ENCODE results near the gene A2ML1.

Gene A2ML1

DNA sequence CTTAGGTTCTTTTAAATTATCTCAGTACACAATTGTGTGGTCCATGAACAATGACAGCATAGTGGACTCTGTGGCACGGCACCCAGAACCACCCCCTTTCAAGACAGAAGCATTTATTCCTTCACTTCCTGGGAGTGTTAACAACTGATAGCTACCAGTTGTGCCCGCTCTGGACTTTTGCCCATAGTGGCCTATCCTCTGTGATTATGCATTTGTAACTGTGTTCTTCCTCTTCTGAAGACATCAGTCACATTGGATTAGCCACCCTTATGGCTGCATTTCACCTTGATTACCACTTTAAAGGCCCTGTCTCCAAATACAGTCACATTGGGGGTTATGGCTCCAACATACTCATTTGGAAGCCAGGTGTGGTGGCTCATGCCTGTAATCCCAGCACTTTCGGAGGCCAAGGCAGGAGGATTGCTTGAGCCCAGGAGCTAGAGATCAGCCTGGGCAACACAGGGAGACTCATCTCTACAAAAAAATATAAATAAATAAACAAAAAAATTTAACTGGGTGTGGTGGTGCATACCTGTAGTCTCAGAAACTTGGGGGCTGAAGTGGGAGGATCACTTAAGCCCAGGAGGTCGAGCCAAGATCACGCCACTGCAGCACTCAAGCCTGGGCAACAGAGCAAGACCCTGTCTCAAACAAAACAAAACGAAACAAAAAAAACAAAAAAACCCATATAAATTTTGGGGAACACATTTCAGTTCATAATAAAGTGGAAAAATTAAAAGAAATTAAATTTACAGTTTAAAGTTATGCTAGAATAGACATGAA is 64.3 kb downstream of the A2ML1 start:
- no CpG with 5 or more reads among the region's 6 CpGs for WGBS (ENCODE audit: extremely low coverage, insufficient coverage, insufficient read length)
- H3K79me1 ChIP-seq (ENCODE audit: low read length), result peaks cover 2% of the 10 kb centered on the region

DNA sequence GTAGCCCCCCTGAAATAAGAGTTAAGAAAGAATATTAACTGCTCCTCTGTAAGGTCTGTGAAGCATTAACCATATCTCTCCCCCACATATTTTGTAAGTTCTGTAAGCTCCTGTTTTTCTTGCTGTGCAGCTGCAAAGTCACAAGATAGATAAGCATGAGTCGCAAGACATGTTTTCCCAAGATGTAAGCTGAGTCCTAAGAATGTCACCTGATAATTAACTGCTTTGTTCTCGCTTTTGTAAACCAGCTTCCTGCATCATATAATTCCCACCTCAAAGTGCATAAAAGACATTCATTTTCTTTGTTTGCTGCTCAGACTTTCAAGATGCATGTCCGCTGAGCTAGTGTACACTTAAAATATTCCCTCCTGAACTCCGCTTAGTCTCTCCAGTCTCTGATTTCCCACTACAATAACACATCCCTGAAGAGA is 64.9 kb downstream of the A2ML1 start:
- Histone ChIP-seq H4K91ac (ENCODE audit: low read depth, low read length) (no peak overlapping the region), H3K23ac (ENCODE audit: low read length) (no peak overlapping the region), H3K14ac (ENCODE audit: low read length) (no peak overlapping the region), H3K27ac (ENCODE audit: low read depth, low read length) (no peak overlapping the region), H3K4me1 (ENCODE audit: control insufficient read depth in 1 of 2, insufficient read depth in 2 of 2, low read length in 2 of 2) (no peaks in the 10 kb centered on the region), H3K79me1 (ENCODE audit: low read length) (peaks cover 2% of the 10 kb centered on the region), H2AFZ (ENCODE audit: insufficient read depth, low read length, poor library complexity) (no peak overlapping the region), H4K12ac (ENCODE audit: low read depth, low read length) (no peak overlapping the region), H2BK120ac (ENCODE audit: insufficient read depth, low read length, poor library complexity) (no peak overlapping the region), H3K4ac (ENCODE audit: low read depth, low read length) (no peak overlapping the region), H3K9me3 (ENCODE audit: insufficient read depth, low read depth, low read length) (no peaks in the 10 kb centered on the region), H3K36me3 (ENCODE audit: control insufficient read depth in 1 of 2, insufficient read depth in 2 of 2, low read length in 2 of 2) (no peaks in the 10 kb centered on the region), H2AK5ac (ENCODE audit: low read length) (no peak overlapping the region), H2BK5ac (ENCODE audit: low read depth, low read length, poor library complexity) (no peak overlapping the region), H4K8ac (ENCODE audit: low read depth, low read length) (no peak overlapping the region), H3K4me2 (ENCODE audit: low read length) (no peak overlapping the region), H2BK12ac (ENCODE audit: low read length) (no peak overlapping the region), H3K4me3 (ENCODE audit: low read depth, low read length) (no peak overlapping the region), H3K9ac (ENCODE audit: low read length) (no peak overlapping the region), H3K79me2 (ENCODE audit: control insufficient read depth, insufficient read depth, low read length, poor library complexity) (no peaks in the 10 kb centered on the region), H3K18ac (ENCODE audit: low read length) (no peak overlapping the region), H3K27me3 (ENCODE audit: insufficient read depth, low read length) (no peaks in the 10 kb centered on the region)
- no CpG with 5 or more reads among the region's 4 CpGs for WGBS (ENCODE audit: extremely low coverage, insufficient coverage, insufficient read length)
- DNase-seq, result peak in 1 of 2 donors; percentile 33

More for the DNA sequence above, 64.3 kb downstream of the A2ML1 start:
- Histone ChIP-seq H3K4me3 (ENCODE audit: low read depth, low read length) (no peak overlapping the region), H3K4me1 (ENCODE audit: control insufficient read depth in 1 of 2, insufficient read depth in 2 of 2, low read length in 2 of 2) (no peaks in the 10 kb centered on the region), H3K79me2 (ENCODE audit: control insufficient read depth, insufficient read depth, low read length, poor library complexity) (no peaks in the 10 kb centered on the region), H4K91ac (ENCODE audit: low read depth, low read length) (peak overlapping the region; percentile 68), H3K18ac (ENCODE audit: low read length) (no peak overlapping the region), H2AFZ (ENCODE audit: insufficient read depth, low read length, poor library complexity) (no peak overlapping the region), H3K27me3 (ENCODE audit: insufficient read depth, low read length) (no peaks in the 10 kb centered on the region), H3K9me3 (ENCODE audit: insufficient read depth, low read depth, low read length) (no peaks in the 10 kb centered on the region), H3K4ac (ENCODE audit: low read depth, low read length) (no peak overlapping the region), H3K14ac (ENCODE audit: low read length) (no peak overlapping the region), H2BK5ac (ENCODE audit: low read depth, low read length, poor library complexity) (no peak overlapping the region), H3K4me2 (ENCODE audit: low read length) (no peak overlapping the region), H3K23ac (ENCODE audit: low read length) (no peak overlapping the region), H2AK5ac (ENCODE audit: low read length) (no peak overlapping the region), H3K36me3 (ENCODE audit: control insufficient read depth in 1 of 2, insufficient read depth in 2 of 2, low read length in 2 of 2) (no peaks in the 10 kb centered on the region), H4K8ac (ENCODE audit: low read depth, low read length) (no peak overlapping the region), H3K9ac (ENCODE audit: low read length) (no peak overlapping the region), H3K27ac (ENCODE audit: low read depth, low read length) (no peak overlapping the region), H2BK120ac (ENCODE audit: insufficient read depth, low read length, poor library complexity) (peak overlapping the region; percentile 43), H4K12ac (ENCODE audit: low read depth, low read length) (no peak overlapping the region), H2BK12ac (ENCODE audit: low read length) (peak overlapping the region; percentile 31)
- DNase-seq, result no peak

DNA sequence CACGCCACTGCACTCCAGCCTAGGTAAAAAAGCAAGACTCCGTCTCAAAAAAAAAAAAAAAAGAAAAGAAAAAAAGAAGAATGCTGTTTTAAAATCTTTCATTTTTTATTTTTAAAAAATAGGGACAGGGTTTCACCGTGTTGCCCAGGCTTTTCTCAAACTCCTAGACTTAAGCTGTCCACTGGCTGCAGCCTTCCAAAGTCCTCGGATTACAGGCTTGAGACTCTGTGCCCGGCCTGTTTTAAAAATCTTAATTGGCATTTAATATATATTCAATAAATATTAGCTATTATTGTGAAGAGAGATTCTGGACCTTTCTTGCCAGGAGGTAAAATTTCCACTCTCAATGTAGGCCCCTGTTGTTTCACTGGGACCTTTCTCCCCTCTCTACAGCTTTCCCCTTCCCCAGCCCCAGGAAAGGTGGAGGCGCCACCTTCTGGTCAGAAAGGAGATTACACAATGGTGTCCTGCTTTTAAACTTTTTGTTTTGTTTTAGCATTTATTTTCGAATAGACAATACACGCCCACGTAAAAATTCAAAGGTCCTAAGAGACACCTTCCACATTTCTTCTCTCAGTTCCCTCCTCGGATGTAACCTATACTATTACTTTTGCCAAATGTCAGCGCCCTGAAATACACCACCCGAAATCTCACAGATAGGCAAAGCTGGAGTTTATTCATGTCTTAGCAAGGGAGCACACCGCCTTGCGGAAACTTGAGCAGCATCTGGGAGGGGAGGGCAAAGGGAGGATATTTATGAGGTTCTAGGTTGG is 68.1 kb downstream of the A2ML1 start:
- H2BK120ac ChIP-seq (ENCODE audit: insufficient read depth, low read length, poor library complexity), result peak overlapping the region; percentile 75

DNA sequence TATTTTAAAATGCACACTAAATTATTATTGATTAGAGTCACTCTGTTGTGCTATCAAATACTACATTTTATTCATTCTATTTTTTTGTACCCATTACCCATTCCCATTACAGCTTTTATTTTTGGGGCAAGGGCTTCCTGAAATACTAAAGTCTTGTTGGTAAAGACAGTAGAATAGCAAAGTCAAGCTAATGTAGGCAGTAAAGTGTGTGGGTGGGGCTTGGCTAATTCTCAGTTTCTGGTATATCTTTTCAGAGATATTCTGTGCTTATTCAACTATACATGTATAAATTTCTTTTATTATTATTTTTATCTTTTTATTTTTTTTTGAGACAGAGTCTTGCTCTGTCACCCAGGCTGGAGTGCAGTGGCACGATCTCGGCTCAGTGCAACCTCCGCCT is 69.6 kb downstream of the A2ML1 start:
- Histone ChIP-seq H3K79me2 (ENCODE audit: control insufficient read depth, insufficient read depth, low read length, poor library complexity) (no peaks in the 10 kb centered on the region), H3K4ac (ENCODE audit: low read depth, low read length) (no peak overlapping the region), H3K27ac (ENCODE audit: low read depth, low read length) (no peak overlapping the region), H3K27me3 (ENCODE audit: insufficient read depth, low read length) (no peaks in the 10 kb centered on the region), H4K8ac (ENCODE audit: low read depth, low read length) (no peak overlapping the region), H3K79me1 (ENCODE audit: low read length) (peaks cover 2% of the 10 kb centered on the region), H2BK12ac (ENCODE audit: low read length) (no peak overlapping the region), H3K9me3 (ENCODE audit: insufficient read depth, low read depth, low read length) (no peaks in the 10 kb centered on the region), H3K36me3 (ENCODE audit: control insufficient read depth in 1 of 2, insufficient read depth in 2 of 2, low read length in 2 of 2) (no peaks in the 10 kb centered on the region), H3K9ac (ENCODE audit: low read length) (no peak overlapping the region), H2BK5ac (ENCODE audit: low read depth, low read length, poor library complexity) (no peak overlapping the region), H2AFZ (ENCODE audit: insufficient read depth, low read length, poor library complexity) (no peak overlapping the region), H3K4me2 (ENCODE audit: low read length) (no peak overlapping the region), H2AK5ac (ENCODE audit: low read length) (no peak overlapping the region), H3K4me3 (ENCODE audit: low read depth, low read length) (no peak overlapping the region), H3K23ac (ENCODE audit: low read length) (no peak overlapping the region), H3K14ac (ENCODE audit: low read length) (no peak overlapping the region), H4K12ac (ENCODE audit: low read depth, low read length) (no peak overlapping the region), H3K18ac (ENCODE audit: low read length) (no peak overlapping the region), H4K91ac (ENCODE audit: low read depth, low read length) (no peak overlapping the region), H2BK120ac (ENCODE audit: insufficient read depth, low read length, poor library complexity) (no peak overlapping the region), H3K4me1 (ENCODE audit: control insufficient read depth in 1 of 2, insufficient read depth in 2 of 2, low read length in 2 of 2) (no peaks in the 10 kb centered on the region)
- WGBS (ENCODE audit: extremely low coverage, insufficient coverage, insufficient read length), result no CpG with 5 or more reads among the region's 3 CpGs
- no peak for DNase-seq

More for the DNA sequence above, 68.1 kb downstream of the A2ML1 start:
- no peaks in the 10 kb centered on the region for H3K36me3 ChIP-seq (ENCODE audit: control insufficient read depth in 1 of 2, insufficient read depth in 2 of 2, low read length in 2 of 2)
- H3K4ac ChIP-seq (ENCODE audit: low read depth, low read length), result no peak overlapping the region
- H3K79me1 ChIP-seq (ENCODE audit: low read length), result peaks cover 2% of the 10 kb centered on the region
- no peak overlapping the region for H4K8ac ChIP-seq (ENCODE audit: low read depth, low read length)
- peak; percentile 51 to 88 for DNase-seq
- H2BK12ac ChIP-seq (ENCODE audit: low read length), result no peak overlapping the region
- H3K23ac ChIP-seq (ENCODE audit: low read length), result no peak overlapping the region
- H3K18ac ChIP-seq (ENCODE audit: low read length), result no peak overlapping the region
- H4K12ac ChIP-seq (ENCODE audit: low read depth, low read length), result peak overlapping the region; percentile 72
- peak overlapping the region; percentile 17 for H2AFZ ChIP-seq (ENCODE audit: insufficient read depth, low read length, poor library complexity)
- H4K91ac ChIP-seq (ENCODE audit: low read depth, low read length), result no peak overlapping the region
- H3K14ac ChIP-seq (ENCODE audit: low read length), result no peak overlapping the region
- no peak overlapping the region for H2BK5ac ChIP-seq (ENCODE audit: low read depth, low read length, poor library complexity)
- no peak overlapping the region for H2AK5ac ChIP-seq (ENCODE audit: low read length)
- H3K9ac ChIP-seq (ENCODE audit: low read length), result peak overlapping the region; percentile 45
- H3K27ac ChIP-seq (ENCODE audit: low read depth, low read length), result no peak overlapping the region
- H3K9me3 ChIP-seq (ENCODE audit: insufficient read depth, low read depth, low read length), result no peaks in the 10 kb centered on the region
- H3K27me3 ChIP-seq (ENCODE audit: insufficient read depth, low read length), result no peaks in the 10 kb centered on the region
- WGBS (ENCODE audit: extremely low coverage, insufficient coverage, insufficient read length), result no CpG with 5 or more reads among the region's 14 CpGs
- no peaks in the 10 kb centered on the region for H3K79me2 ChIP-seq (ENCODE audit: control insufficient read depth, insufficient read depth, low read length, poor library complexity)
- peak overlapping the region; percentile 84 for H3K4me2 ChIP-seq (ENCODE audit: low read length)
- no peak overlapping the region for H3K4me3 ChIP-seq (ENCODE audit: low read depth, low read length)
- H3K4me1 ChIP-seq (ENCODE audit: control insufficient read depth in 1 of 2, insufficient read depth in 2 of 2, low read length in 2 of 2), result no peaks in the 10 kb centered on the region
